ENCODE measurements around the gene DIDO1. TPM values are rescaled to one million over a fixed set of nuclear protein-coding genes. Genes with fewer than 3 reads are reported as not detected.

DIDO1 gene
- total RNA-seq, 4 donors from 2014 or later = 38.2 to 68.8 (median 46.6) TPM

DNA sequence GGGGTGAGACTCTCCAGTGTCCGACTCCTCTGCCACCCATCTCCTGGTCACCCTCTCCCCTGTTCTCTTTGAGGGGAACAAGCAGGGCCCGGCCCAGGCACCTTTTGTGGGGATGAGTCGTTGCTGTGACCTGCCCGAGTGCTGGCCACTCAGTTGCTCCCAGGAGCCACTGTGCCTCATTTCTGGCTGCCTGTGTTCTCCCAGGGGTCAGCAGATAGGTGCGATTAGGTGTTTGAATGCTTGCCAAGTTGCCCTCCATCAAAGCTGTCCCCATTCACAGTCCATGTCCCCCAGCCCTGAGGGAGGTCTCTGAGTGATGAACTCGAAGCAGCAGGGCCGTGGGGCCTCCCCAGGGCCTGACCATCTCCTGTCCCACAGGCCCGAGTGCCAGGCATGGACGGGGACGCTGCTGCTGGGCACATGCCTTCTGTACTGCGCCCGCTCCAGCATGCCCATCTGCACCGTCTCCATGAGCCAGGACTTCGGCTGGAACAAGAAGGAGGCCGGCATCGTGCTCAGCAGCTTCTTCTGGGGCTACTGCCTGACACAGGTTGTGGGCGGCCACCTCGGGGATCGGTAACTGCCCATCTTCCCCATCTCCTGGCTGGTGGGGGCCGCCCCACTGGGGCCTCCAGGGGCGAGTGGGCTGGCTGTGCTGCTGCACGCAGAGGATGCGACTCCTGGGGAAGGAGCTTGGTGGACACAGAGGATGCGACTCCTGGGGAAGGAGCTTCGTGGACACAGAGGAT is 30.3 kb upstream of the DIDO1 start:
- TF ChIP-seq, protein P1, sequence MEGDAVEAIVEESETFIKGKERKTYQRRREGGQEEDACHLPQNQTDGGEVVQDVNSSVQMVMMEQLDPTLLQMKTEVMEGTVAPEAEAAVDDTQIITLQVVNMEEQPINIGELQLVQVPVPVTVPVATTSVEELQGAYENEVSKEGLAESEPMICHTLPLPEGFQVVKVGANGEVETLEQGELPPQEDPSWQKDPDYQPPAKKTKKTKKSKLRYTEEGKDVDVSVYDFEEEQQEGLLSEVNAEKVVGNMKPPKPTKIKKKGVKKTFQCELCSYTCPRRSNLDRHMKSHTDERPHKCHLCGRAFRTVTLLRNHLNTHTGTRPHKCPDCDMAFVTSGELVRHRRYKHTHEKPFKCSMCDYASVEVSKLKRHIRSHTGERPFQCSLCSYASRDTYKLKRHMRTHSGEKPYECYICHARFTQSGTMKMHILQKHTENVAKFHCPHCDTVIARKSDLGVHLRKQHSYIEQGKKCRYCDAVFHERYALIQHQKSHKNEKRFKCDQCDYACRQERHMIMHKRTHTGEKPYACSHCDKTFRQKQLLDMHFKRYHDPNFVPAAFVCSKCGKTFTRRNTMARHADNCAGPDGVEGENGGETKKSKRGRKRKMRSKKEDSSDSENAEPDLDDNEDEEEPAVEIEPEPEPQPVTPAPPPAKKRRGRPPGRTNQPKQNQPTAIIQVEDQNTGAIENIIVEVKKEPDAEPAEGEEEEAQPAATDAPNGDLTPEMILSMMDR (IDR thresholded peaks at IDR 0.05; ENCODE audit: low read depth) = no peak

DNA sequence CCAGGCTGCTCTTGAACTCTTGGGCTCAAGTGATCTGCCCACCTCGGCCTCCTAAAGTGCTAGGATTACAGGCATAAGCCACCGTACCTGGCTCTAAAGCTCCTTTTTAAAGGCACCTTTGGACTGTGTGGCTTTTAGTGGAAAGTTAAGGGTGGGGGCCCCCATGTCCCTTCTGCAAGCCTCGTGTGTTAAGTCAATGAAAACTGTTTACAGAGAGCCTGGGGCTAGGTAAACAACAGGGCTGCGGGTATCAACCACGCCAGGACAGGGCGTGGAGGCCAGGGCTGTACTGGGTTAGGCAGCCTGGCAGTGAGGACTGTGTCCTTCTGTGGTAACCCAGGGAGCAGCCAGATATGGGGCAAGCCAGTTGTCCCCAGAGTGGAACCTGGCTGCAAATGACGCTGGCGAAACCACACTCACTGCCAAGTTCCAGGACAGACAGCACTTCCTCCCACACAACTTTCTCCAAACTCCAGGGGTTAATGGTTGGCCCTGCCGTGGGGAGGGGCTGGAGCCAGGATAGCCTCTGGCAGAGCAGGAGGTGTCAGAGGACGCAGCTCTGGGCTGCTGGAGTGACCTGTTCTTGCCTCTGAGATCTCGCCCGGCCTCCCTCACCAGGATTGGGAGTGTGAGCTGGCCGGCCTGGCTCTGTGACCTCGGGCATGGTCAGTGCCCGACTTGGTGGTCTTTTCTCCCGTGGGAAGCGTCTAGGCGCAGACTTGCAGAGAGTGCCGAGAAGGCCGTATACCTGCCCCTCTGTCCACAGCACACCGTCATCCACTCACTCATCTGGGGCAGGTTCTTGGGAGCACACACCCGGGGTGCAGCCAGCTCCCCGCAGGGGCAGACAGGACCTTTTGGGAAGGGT is 29.4 kb upstream of the DIDO1 start:
- TF ChIP-seq, protein P1 (IDR thresholded peaks at IDR 0.05; ENCODE audit: low read depth) = no peak

DNA sequence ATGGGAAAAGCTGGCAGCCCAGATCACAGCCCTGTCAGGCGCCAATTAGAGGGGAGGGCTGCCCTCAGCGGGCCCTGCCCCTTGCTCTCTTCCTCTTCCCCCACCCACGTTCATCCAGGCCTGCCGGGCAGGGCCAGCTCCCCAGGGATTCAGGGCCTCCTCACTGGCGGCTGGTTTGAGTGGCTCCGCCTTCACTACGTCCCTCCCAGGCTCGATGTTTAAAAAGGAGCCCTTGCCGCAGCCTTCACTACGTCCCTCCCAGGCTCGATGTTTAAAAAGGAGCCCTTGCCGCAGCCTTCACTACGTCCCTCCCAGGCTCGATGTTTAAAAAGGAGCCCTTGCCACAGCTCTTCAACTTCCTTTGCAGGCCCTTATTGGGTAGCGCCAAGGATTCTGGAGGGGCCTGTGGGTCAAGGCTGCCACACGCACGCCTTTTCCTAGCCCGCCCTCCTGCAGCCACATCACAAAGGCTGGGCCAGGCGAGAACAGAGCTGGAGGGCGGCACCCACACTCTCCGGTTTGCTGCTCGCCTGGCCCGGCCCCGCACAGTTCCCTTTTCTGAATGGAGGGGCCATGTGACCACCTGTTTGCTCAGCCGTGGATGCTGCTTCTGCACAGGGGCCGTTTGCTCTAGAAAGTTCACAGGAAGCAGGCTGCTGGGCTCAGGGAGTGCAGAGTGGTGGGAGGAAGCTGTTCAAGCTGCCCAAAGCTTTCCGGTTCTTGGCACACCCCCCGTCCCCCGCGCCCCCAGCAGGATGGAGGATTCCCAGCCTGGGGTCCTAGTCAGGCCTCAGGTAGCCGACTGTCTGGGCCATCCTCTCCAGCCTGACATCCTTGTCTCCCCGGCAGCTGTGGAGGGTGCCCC is 27.8 kb upstream of the DIDO1 start:
- TF ChIP-seq, protein P1 (IDR thresholded peaks at IDR 0.05; ENCODE audit: low read depth) = no peak

DNA sequence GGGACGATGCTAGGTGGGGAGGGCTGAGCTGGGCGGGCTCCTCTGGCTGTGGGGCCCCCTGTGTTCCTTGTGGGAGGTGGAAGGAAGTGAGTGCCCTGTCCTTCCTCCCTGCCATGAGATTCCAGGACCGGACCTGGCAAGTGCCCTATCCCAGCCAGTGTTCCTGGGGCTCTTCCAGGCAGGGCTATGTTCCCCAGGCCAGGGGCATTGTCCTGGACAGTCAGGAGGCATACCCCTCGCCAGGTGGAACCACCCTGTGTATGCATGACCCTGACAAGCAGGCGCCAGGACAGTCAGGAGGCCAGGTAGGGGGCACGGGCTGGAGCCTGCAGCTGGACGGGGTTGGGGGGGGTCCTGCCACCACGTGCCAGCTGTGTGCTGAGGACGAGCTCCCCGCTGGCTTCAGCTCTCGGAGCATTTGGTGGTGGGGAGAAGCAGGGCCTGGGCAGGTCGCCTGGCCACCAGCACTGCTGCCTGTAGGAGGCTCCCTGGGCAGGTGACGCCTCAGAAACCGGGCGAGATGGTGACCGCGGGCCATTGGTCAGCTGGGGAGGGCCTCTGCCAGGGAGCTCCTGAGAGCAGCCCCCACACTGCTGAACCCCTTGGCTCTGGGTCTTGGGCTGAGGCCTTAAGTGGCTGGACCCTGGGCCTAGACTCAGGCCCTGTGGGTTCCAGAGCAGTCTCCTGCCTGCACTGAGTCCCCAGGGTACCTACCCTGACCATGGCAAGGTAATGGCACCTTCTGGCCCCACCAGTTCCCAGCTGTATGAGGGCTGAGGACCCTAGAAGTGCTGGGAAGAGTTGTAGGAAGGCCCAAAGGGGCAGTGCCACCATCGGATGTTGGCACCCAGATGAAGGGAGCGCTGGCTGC is 26.9 kb upstream of the DIDO1 start:
- TF ChIP-seq, protein P1 (IDR thresholded peaks at IDR 0.05; ENCODE audit: low read depth) = no peak

DNA sequence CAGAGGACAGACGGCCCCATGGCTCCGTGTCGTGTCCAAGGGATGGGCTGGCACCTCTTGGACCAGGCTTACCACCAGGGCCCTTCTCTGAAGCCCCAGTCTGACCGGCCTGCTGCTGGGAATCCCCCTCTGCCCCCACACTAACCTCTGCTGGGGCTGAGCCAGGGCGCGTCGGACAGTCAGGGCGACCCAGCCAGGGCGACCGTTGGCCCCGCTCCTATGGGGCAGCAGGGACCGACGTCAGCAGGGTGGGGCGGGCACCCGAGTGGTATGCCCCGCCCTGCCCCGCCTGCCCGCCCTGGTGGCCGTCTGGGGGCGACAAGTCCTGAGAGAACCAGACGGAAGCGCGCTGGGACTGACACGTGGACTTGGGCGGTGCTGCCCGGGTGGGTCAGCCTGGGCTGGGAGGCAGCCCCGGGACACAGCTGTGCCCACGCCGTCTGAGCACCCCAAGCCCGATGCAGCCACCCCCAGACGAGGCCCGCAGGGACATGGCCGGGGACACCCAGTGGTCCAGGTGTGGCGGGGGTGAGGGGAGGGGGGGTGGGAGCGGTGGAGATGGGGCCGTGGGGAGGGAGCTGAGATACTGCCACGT is 26.2 kb upstream of the DIDO1 start, which contains the start of gene SLC17A9:
Gene SLC17A9 (plus strand): TSS at position 337 of the 595 bp plus-strand sequence. CDS start 122 bp downstream, at position 459.
- TF ChIP-seq, protein P1 (IDR thresholded peaks at IDR 0.05; ENCODE audit: low read depth) = no peak

DNA sequence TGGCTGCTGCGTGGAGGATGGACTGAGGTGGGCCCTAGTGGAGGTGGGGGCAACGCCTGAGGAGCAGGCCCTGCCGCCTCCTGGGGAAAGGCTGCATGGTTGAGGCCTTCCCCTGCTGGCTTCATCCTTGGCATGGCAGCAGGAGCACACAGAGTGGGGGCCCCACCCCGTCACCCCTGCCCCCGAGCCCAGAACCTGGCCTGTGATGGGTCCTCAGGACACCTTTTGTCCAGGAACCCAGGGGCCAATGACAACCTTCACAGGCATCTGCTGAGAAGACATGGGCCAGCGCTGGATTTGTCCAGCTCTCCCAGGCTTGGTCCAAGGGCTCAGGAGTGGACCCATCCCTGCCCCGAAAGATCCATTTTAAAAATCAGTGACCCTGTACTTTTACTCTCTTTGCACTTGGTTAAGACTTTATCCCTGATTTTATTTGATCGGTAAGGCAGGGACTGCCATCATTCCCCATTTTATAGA is 25.6 kb upstream of the DIDO1 start:
- TF ChIP-seq, protein P1 (IDR thresholded peaks at IDR 0.05; ENCODE audit: low read depth) = no peak

Measured in subcutaneous adipose tissue (tissue), 4 donors.